NCI-H460 (cell line): ENCODE results near the gene CRTC2. TPM values are rescaled to one million over a fixed set of nuclear protein-coding genes. Genes with fewer than 3 reads are reported as not detected.
"Not testable (repeated sequence)": the region's sequence is repeated elsewhere in the genome, so short reads cannot be mapped to it uniquely, and the experiment has no call there.

ENCODE experiments used
- DNase-seq: peaks from one replicate; pipeline ENCODE4 v3.0.0-alpha.2; 2016; ENCODE audit warnings: low read depth; ENCODE audit errors: extremely low read depth
- polyA plus RNA-seq: library from polyadenylated mRNA; depleted of rRNA; stranded (reverse); fragments of >200 nt; gene quantifications from 2 replicates; pipeline ENCODE4 v1.2.3, GENCODE V29; 2014; cell fraction: nucleus; rRNA removed
- total RNA-seq: library from RNA; depleted of rRNA; stranded (reverse); fragments of >200 nt; shearing (Covaris generic); gene quantifications from 2 replicates; pipeline ENCODE4 v1.2.3, GENCODE V29; 2014; rRNA removed

The CRTC2 gene, protein sequence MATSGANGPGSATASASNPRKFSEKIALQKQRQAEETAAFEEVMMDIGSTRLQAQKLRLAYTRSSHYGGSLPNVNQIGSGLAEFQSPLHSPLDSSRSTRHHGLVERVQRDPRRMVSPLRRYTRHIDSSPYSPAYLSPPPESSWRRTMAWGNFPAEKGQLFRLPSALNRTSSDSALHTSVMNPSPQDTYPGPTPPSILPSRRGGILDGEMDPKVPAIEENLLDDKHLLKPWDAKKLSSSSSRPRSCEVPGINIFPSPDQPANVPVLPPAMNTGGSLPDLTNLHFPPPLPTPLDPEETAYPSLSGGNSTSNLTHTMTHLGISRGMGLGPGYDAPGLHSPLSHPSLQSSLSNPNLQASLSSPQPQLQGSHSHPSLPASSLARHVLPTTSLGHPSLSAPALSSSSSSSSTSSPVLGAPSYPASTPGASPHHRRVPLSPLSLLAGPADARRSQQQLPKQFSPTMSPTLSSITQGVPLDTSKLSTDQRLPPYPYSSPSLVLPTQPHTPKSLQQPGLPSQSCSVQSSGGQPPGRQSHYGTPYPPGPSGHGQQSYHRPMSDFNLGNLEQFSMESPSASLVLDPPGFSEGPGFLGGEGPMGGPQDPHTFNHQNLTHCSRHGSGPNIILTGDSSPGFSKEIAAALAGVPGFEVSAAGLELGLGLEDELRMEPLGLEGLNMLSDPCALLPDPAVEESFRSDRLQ
- total RNA-seq = 17.0 and 18.2 TPM in 2 replicates
- 20.5 and 34.9 TPM in 2 replicates for polyA plus RNA-seq

DNA sequence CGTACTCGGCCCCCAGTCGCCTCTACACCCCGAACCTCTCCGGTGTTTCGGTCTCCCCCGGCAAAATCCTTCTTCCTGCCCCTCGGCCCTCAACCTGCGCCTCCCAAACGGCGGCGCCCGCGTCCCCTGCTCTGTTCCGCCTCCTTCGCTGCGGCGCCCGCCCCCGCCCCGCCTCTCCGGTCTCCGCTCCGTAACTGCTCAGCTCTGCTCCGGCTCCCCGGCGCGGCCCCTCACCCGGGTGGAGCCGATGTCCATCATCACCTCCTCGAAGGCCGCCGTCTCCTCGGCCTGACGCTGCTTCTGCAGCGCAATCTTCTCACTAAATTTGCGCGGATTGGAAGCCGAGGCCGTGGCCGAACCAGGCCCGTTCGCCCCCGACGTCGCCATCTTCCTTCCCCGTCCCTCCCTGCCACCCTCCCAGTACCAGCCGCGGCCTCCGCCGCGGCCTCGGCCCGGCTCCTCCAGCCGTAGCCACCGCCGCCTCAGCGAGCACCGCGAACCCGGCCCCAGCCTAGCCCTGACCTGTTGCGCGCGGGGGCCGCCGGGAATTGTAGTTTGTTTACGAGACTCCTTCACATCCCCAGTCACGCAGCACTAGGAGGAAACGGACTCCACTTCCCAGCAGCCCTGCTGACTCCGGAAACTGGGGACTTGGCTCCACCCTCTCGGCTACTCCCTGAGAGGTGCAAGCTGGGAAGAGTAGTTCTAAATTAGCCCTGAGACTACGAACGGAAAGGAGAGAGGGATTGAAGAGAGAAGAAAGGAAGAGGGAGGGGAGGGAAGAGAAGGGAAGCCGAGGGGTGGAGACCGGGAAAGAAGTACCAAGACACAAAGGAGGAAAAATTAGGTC is at the start of gene CRTC2:
TSS of gene CRTC2 (minus strand) at position 502 of the 850 bp plus-strand sequence. CDS start at position 387, 115 bp downstream.
- DNase-seq = peak; percentile 99

DNA sequence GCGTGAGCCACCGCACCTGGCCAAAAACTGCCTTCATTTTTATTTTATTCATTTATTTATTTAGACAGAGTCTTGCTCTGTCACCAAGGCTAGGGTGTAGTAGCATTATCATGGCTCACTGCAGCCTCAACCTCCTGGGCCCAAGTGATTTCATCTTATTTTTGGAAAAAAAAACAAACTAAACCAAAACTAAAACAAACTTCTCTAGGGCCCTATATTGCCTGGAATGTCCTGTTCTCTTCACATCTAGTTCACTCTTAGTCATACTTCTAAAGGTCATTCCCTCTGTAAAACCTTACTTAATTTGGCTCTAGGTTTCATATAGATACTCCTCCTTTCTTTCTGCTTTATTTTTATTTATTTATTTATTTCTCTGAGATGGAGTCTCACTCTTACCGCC is 47.7 kb upstream of the CRTC2 start:
- DNase-seq = no peak

DNA sequence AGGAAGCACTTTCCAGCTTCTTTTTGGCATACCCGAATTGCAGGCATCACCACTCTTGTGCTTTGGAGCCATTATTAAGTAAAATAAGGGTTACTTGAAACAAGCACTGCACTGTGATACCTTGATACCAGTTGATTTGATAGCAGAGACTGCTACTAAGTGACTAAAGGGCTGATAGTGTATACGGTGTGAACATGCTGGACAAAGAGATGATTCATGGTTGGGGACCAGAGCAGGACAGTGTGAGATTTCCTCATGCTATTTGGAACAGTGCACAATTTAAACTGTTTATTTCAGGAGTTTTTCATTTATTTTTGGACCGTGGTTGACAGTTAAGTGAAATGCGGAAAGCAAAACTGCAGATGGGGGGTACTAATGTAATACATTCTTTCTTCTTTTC is 42.0 kb upstream of the CRTC2 start:
- DNase-seq = no peak

DNA sequence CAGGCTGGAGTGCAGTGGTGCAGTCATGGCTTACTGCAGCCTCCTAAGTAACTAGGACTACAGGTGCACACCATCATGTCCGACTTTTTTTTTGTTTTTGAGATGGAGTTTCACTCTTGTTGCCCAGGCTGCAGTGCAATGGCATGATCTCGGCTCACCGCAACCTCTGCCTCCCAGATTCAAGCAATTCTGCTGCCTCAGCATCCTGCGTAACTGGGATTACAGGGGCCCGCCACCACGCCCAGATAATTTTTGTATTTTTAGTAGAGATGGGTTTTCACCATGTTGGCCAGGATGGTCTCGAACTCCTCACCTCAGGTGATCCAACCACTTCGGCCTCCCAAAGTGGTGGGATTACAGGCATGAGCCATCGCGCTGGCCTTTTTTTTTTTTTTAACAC is 38.5 kb upstream of the CRTC2 start:
- not testable (repeated sequence) for DNase-seq

DNA sequence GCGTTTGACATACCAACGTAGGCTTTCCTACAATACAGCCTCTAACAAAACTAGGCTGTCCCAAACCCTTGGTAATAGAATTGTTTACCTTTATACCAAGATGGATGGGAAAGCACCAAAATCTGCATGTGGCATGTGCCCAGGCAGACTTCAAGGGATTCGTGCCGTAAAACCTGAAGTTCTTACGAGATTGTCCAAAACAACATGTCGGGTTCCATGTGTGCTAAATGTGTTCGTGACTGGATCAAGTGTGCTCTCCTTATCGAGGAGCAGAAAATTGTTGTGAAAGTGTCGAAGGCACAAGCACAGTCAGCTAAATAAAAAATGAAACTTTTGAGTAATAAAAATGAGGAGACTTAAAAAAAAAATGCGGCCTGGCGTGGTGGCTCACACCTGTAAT is 37.2 kb upstream of the CRTC2 start:
- no peak for DNase-seq

DNA sequence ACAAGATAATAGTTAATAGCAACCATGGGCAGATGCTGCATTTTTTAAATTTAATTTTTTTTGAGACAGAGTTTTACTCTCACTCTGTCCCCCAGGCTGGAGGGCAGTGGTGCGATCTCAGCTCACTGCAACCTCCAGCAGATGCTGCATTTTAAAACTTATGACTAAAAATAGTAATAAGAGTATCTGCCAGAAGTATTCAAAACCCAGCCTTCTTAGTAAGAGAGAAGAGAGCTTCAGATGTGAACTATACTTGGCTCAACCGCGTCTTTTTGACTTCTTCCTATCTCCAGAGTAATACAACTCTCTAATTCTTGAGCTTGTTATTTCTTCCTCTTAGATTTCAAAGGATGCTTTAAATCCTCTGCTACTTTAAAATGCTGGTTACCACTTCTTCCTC is 36.8 kb upstream of the CRTC2 start:
- DNase-seq = no peak

DNA sequence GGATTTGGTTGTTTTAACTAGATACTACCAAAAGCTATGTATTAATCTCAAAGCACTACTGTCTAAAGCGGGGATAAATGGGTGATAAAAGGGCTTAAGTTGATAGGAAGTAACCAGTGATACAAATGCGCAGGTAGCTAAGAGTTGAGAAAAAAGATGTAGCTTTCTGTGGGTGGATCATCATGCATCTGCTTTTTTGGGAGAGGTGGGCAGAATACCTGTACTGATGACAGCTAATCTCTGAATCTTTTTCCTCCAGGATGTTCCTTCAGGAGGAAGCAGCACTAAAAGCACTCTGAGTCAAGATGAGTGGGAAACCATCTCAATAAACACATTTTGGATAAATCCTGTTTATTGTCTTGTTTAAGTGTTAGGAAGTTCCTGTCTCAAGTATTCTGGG is 33.4 kb upstream of the CRTC2 start:
- DNase-seq = no peak

DNA sequence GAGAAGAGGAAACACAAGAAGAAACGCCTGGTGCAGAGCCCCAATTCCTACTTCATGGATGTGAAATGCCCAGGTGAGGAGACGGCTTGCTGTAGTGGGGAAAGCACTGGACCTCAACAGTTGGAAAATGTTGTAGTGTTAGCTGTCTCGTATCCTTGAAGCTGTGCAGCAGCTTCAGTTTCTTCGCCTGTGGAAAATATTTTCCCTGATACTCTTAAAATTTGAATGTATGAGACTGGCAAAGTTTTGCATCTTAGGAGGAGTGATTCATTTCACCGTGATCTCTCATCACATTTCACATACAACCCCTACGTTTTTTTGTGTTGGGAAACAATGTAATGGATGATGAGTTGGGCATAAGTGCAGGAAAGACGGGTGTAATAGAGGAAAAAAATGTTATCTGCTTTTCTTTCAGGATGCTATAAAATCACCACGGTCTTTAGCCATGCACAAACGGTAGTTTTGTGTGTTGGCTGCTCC is 32.8 kb upstream of the CRTC2 start:
- no peak for DNase-seq

DNA sequence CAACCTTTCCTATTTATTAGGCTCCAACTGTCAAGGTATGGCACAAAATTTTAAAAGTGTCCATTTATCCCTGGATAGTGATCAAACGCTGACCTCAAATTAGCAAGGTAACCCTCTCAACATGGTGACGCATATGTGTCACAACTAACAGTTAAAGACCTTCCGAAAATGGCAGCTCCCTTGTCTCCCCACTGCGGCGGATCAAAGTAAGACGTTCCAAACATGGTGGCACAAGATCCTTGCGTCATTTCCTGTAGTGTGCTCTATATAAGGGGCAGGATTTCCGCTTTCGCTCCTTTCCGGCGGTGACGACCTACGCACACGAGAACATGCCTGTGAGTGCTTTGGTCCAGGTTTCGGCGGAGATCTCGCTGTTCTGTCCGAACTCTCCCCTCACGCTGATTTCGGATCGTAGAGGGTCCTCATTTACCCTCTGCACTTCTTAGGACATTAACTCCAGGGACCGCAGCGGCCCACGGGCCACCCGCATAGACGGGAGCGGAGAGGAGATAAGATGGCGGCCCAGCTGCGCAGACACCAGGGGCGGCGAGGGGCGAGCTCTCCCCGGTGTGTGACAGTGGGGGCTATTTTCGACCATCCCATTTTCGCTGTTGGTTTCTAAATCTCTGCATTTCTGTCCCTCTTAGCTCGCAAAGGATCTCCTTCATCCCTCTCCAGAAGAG is 32.2 kb upstream of the CRTC2 start, which contains the start of gene RPS27:
TSS of gene RPS27 (plus strand) at position 295 of the 683 bp plus-strand sequence. CDS start at position 330, 35 bp downstream.
- peak; percentile 100 for DNase-seq

DNA sequence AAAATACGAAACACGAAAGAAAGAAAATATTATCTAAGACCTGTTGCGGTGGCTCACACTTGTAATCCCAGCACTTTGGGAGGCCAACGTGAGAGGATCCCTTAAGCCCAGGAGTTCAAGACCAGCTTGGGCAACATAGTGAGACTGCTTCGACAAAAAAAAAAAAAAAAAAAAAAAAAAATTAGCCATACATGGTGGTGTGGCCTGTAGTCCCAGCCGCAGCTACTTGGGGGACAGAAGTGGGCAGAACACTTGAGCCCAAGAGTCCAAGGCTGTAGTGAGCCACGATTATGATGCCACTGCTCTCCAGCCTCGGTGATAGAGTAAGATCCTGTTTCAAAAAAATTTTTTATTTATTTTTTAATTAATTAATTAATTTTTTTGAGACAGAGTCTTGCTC is 29.2 kb upstream of the CRTC2 start:
- no peak for DNase-seq

DNA sequence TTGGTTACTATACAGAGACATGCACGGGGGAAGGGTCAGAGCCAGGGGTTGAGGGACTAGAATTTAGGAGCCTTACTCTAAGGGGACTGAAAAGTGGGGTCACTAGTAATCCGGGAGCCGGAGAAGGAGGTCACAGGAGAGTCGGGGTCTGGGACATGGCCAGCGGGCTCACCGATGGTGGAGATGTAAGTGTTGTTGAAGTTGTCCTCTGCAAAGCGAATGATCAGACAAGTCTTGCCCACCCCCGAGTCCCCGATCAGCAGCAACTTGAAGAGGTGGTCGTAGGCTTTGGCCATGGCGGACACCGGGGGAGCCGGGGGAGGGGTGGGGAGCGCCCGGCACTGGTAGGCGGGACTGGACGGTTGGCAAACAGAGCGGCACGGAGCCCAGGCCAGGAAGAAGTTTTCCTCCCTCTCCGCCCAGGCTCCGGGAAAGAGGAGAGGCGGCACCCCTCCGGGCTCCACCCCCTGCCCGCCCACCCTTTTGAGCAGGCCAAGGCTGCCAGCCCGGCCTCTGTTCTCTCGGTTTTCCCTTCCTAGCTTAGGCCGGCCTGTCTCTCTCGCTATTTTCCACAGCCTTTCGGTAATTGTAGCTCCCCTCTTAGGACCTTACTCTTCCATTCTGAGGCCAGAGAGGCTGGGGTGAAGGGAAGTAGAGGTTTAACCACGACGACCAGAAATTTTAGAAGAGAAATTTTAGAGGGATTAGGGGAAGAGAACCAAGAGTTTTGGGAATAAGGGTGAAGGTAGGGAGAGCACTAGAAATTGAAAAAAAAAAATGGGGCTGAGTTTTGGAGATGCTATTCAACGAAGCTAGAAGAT is 27.7 kb upstream of the CRTC2 start, which contains the start of gene RAB13:
TSS of gene RAB13 (minus strand) at position 399 of the 821 bp plus-strand sequence. CDS start at position 296, 103 bp downstream.
- DNase-seq = peak; percentile 87

DNA sequence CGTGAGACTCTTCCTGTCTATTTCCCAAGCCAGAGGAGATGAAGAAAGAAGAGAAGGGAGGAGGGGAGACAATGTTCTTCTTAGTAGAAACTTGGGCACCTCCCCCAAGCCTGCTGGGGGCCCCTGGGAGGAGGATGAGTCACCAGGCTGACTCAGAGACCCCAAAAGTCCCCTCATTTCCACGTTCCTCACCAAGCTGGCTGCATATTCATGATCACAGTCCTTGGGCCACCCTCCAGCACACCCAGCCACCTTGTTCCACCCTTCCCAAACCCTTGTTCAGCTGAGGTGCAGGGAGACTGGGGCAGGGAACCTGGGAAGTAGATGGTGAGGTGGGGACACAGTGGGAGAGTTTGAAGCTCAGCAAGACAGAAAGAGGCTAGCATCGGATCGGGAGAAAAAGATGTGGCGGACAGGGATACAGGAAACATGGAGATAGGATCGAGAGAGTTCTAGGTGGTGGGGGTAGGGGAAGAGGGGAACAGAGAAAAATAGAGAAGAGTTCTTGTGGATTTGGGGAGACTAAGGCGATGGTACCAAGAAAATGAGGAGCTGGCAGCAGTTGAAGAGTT is 27.0 kb upstream of the CRTC2 start:
- no peak for DNase-seq

DNA sequence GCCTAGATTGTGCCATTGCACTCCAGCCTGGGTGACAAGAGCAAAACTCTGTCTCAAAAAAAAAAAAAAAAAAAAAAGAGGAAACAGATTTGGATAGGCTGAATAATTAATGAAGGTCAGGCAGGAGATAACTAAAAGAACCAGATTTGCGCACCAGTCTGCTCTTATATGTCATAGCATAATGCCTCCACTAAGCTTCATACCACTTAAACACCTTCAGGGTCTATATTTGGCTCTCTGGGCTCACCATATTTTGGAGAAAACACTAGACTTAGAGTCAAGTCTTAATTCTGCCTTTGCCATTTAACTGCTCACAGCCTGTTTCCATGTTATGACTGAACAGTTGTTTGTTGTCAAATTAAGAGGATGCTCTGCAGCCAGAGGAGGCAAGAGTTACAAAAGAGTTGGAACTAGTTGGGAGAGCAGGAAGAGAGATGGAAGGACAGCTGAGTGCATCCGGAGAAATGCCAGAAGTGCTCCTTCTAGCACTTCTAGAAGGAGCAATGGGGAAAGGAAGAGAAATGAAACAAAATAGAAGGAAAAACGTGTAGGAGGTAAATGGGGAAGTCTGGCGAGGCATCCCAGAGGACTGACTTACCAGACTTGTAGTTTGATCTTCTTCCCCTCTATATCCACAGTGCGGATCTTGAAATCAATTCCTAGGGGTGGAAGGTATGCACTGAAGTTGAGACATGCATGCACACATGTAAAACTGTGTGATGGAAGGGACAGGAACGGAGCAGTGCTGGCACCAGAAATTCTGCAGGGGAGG is 25.9 kb upstream of the CRTC2 start:
- no peak for DNase-seq

DNA sequence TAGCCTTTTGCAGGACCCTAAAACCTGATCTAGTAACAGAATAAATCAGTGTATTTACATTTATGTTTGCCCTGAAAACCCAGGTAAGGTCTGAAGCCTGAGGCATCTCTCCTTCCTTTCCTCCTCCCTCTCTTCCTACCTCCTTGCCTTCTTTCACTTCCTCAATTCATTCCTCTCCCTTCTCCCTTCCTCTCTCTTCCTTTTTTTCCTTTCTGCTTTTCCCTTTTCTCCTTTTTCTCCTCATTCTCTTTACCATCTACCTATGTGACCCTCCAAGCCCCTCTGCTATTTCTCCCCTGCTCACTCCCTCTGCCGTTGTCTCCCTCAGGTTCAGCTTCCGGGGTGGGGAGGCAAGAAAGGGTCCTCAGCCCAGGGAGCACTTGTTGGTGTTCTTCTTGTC is 23.3 kb upstream of the CRTC2 start:
- DNase-seq = not testable (repeated sequence)

DNA sequence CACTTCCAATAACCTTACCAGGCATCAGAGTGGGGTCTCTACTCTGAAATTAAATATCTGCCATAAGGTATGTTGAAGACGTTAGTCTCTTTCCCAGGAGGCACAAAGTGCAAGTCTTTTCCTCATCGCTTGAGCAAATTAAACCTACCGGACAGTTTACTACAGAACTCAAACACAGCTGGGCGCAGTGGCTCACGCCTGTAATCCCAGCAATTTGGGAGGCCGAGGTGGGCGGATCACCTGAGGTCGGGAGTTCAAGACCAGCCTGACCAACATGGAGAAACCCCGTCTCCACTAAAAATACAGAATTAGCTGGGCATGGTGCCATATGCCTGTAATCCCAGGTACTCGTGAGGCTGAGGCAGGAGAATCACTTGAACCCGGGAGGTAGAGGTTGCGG is 20.7 kb upstream of the CRTC2 start:
- DNase-seq = not testable (repeated sequence)

DNA sequence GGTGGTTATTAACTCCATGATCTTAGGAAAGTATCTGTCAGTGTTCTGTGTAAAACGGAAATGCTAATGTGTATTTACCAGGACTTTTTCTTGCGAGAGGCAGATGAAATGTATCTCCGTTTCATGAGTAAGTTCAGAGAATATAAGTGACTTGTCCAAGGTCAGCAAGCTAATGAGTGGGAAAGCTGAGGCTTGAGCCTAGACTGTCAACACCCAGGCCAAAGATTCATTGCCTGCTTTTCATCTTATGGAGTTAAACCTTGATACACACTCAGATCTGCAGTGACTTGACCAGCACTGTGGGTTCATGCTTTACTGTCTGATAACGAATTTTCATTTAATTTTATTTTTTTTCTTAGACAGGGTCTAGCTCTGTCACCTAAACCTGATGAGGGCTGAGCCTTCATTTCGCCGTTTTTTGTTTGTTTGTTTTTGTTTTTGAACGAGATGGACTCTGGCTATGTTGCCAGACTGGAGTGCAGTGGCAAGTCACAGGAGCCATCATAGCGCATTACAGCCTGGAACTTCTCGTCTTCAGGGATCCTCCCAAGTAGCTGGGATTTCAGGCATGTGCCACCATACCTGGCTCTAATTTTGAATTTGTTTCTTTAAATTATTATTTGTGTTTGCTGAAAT is 20.0 kb upstream of the CRTC2 start:
- no peak for DNase-seq
